LHCN-M2 (cell line): ENCODE data around the gene ZDHHC5. TPM values are rescaled to one million over a fixed set of nuclear protein-coding genes. Genes with fewer than 3 reads are reported as not detected.

ENCODE experiments used
- DNase-seq: peaks from one replicate; pipeline ENCODE4 v3.0.0-alpha.2; 2012; ENCODE audit warnings: low read depth
- polyA plus RNA-seq: library from polyadenylated mRNA; unstranded; fragments of >200 nt; gene quantifications from one replicate; pipeline ENCODE4 v1.2.1, GENCODE V29; 2012; ENCODE audit warnings: missing spikeins
- total RNA-seq: library from RNA; depleted of rRNA; stranded (reverse); fragments of >200 nt; gene quantifications from 2 replicates; pipeline ENCODE4 v1.2.3, GENCODE V29; 2014; rRNA removed

Gene ZDHHC5
- 50.3 and 55.1 TPM in 2 replicates for total RNA-seq
- 42.7 TPM for polyA plus RNA-seq

- peak; percentile 99 for DNase-seq
These were observed at the start of gene ZDHHC5 for GRCh38 chr11:57667736-57668433. ZDHHC5 (plus strand) TSS chr11:57668114; CDS start chr11:57673091, 4,977 bp downstream.

- no peak for DNase-seq
These were observed 49.5 kb upstream of the ZDHHC5 start for GRCh38 chr11:57618438-57618837.

- no peak for DNase-seq
These were observed 48.6 kb upstream of the ZDHHC5 start for GRCh38 chr11:57619331-57619730.

GRCh38 chr11:57620467-57620866 lies 47.4 kb upstream of the ZDHHC5 start:
- no peak for DNase-seq

- DNase-seq = no peak
These were observed 45.7 kb upstream of the ZDHHC5 start for GRCh38 chr11:57622263-57622662.

GRCh38 chr11:57624864-57625263 lies 43.0 kb upstream of the ZDHHC5 start:
- no peak for DNase-seq

GRCh38 chr11:57626895-57627294 lies 41.0 kb upstream of the ZDHHC5 start:
- DNase-seq = no peak

- no peak for DNase-seq
These were observed 37.7 kb upstream of the ZDHHC5 start for GRCh38 chr11:57630171-57630570.

- no peak for DNase-seq
These were observed 35.8 kb upstream of the ZDHHC5 start for GRCh38 chr11:57632116-57632515.

- DNase-seq = no peak
These were observed 34.4 kb upstream of the ZDHHC5 start for GRCh38 chr11:57633394-57634070.

- no peak for DNase-seq
These were observed 33.6 kb upstream of the ZDHHC5 start for GRCh38 chr11:57634311-57634710.

GRCh38 chr11:57635246-57635645 lies 32.7 kb upstream of the ZDHHC5 start:
- DNase-seq = no peak

GRCh38 chr11:57637626-57638004 lies 30.3 kb upstream of the ZDHHC5 start:
- DNase-seq = no peak

GRCh38 chr11:57638005-57638781 lies 29.7 kb upstream of the ZDHHC5 start:
- peak; percentile 85 for DNase-seq

- DNase-seq = no peak
These were observed 29.0 kb upstream of the ZDHHC5 start for GRCh38 chr11:57638811-57639320.

- DNase-seq = no peak
These were observed 28.4 kb upstream of the ZDHHC5 start for GRCh38 chr11:57639321-57640067.

GRCh38 chr11:57640068-57640800 lies 27.7 kb upstream of the ZDHHC5 start:
- DNase-seq = no peak

- DNase-seq = peak; percentile 72
These were observed 26.7 kb upstream of the ZDHHC5 start for GRCh38 chr11:57641011-57641807.

- DNase-seq = no peak
These were observed 24.1 kb upstream of the ZDHHC5 start for GRCh38 chr11:57643802-57644201.
